HG03135 (cell line): Measurements from ENCODE around the gene ZNF423.
"Not testable (repeated sequence)": the region's sequence is repeated elsewhere in the genome, so short reads cannot be mapped to it uniquely, and the experiment has no call there.

Experiments used
- ATAC-seq: cut with Tn5 transposase; IDR thresholded peaks from one replicate; pipeline ENCODE4 v1.9.1; 2021; ENCODE audit warnings: mild to moderate bottlenecking, moderate library complexity; ENCODE audit not compliant: unreplicated experiment

ZNF423 gene

DNA sequence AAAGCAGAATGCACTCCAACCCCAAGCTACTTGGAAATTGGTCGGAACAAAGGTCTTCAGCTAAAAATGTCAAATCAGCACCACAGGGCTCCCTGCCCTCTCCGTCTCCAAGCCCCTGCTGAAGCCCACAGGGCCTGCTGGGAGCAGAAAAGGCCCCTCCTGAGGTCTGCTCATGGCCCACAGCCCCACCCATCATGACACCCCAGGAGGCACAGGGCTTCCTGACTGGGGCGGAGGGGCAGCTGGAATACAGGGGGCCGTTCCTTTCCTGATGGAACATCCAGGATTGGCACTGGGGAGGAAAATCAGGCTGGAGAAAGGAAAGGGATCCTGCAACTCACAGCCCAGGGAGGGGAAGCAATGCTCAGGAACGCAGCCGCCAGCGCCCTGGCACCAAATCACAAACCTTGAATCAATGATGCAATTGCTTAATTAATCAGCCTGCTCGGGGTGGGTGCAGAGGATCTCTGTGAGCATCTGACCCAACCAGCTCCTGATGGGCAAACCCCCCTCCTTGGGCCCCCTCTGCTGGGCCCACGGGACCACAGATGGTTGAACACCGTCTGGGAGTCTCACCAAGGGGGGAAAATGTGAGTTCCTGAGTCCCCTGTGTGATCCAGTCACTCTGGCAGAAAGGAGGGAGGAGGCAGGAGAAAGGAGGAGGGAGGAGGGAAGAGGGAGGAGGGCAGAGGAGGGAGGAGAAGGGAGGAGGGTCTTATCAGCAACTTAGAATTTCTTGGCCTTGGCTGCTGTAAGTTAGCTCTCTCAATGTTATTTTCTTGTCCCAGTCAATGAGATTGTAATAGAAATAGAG is 155.5 kb downstream of the ZNF423 start:
- no peak for ATAC-seq

- no peak for ATAC-seq
Observed at GRCh38 chr16:49699841-49700175, 156.1 kb downstream of the ZNF423 start.

- no peak for ATAC-seq
Observed at GRCh38 chr16:49698931-49699840, 156.7 kb downstream of the ZNF423 start.

- no peak for ATAC-seq
Observed at GRCh38 chr16:49698453-49698815, 157.5 kb downstream of the ZNF423 start.

GRCh38 chr16:49697631-49698452 is 158.1 kb downstream of the ZNF423 start:
- no peak for ATAC-seq

DNA sequence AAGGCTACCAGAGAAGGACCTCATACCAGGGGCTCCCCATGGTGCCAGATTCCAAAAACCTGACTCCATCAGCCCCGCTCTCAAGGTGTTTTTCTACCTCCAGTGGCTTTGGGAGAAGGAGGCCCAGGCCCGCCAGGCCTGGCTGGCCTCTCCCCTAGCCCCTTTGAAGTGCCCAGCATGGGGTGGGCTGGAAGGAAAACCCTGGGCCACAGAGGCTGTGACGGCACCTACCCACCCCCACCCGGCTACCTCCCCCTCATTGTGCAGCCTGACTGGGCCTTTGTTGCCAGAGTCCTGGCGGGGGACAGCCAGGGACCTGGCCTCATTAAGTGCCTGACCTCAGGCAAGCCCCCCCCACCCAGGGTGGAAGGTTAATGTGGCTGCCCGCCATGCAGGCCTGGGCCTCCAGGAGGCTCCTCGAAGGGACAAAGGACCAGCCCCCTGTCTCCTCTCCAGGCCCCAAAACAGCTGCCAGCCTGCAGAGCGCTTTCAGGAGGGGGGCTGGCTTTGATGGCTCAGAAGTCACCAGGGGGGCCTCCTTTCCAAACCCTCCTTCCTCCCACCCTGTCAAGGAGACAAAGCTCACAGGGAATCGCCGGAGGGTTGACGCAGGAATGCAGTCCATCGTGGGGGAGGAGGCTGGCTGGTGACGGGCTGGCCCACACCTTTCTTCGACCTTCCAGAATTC is 159.4 kb downstream of the ZNF423 start:
- ATAC-seq: no peak

DNA sequence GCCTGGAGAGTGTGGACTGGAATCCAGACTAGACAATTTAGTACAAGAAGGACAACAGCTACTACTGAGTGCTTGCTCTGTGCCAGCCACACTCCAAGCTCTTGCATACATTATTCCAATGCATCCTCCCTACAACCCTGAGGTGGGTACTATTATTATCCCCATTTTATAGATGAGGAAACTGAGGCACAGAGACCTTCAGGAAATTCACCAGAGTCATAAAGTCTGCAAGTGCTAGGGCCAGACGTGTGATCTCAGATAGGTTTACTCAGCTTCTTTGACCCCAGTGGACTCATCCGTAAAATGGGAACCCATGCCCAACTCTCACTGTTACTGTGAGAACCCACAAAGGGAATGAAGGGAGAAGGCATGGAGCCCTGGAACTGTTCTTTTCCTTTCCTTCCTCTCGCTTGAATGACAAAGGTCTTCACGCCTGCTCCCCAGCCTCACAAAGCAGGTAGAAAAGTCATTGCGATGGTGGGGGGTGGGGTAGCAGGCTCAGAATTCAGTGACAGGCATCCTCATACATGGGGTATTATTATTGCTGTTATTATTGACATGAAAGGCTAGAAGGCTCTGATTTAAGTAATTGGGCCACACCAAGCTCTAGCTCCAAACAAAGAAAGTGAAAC is 160.0 kb downstream of the ZNF423 start:
- no peak for ATAC-seq

DNA sequence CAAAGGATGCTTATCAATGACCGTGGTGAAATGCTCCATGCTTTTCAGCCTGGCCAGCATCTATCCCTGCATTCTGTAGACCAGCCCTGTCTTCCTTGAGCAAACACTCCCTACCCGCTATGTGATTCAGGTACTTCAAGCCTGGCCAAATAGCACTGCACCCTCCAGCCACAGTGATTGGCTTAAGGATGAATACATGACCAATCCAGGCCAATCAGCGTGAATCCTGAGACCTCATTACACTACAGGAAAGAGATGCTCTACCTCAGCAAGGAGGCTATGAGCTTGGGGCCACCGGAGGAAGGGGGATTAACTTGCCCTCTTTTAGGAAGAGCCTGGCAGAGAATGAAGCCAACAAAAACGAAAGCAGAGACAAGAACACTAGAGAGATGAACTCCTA is 162.5 kb downstream of the ZNF423 start:
- no peak for ATAC-seq

GRCh38 chr16:49690778-49691177 is 165.1 kb downstream of the ZNF423 start:
- no peak for ATAC-seq

DNA sequence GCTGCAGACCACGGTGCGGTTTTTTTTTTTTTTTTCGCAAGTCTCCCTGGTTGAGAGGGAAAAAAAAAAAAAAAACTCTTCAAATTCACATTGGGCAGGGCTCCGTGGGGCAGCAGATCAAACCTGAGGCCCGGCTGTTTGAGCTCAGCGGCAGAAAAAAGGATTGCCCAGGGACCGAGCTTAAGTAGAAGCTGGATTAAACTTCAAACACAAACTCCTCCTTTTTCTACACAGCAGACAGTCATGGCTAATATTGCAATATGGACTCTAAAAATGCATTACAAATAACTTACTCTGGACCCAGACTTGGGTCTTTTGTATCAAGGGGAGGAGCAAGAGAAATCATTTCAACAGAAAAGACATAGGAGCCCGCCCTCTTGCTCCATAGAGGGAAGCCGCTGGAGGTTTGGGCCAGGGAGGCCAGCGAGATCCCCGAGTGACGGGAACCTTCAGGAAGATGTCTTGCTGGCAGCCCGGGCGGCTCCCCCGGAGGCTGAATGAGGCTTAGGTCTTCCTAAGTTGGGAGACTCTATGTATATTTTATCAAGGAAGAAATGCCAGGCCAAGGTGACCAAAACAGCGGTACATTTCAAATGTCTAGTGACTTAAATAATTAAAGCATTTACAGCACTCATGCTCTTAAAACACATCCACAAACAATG is 167.7 kb downstream of the ZNF423 start:
- ATAC-seq: no peak

DNA sequence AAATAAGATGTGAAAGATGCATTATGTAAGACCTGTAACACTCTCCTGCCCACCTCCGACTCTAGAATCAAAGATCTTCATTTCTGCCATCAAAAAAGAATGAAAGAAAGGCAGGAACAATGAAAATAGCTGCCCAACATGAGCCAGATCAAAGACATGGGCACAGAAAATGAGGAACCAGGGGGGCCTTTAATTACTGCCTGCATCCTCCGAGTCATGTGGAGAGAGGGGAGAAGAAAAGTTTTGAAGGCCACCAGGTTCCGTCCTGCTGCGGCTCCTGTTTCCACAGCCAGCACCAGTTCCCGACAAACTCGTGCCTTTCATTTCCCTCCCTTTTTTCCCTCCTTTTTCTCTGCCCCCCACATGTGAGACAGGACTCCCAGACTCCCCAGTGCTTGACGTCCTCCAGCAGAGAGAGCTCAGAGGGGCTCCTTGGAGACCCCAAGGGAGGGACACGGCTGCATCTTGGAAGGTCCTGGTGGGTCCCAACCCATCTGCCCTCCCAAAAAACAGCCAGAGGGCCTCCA is 168.4 kb downstream of the ZNF423 start:
- no peak for ATAC-seq

- no peak for ATAC-seq
Observed at GRCh38 chr16:49684696-49685095, 171.2 kb downstream of the ZNF423 start.

GRCh38 chr16:49682577-49683165 is 173.2 kb downstream of the ZNF423 start:
- ATAC-seq: no peak

DNA sequence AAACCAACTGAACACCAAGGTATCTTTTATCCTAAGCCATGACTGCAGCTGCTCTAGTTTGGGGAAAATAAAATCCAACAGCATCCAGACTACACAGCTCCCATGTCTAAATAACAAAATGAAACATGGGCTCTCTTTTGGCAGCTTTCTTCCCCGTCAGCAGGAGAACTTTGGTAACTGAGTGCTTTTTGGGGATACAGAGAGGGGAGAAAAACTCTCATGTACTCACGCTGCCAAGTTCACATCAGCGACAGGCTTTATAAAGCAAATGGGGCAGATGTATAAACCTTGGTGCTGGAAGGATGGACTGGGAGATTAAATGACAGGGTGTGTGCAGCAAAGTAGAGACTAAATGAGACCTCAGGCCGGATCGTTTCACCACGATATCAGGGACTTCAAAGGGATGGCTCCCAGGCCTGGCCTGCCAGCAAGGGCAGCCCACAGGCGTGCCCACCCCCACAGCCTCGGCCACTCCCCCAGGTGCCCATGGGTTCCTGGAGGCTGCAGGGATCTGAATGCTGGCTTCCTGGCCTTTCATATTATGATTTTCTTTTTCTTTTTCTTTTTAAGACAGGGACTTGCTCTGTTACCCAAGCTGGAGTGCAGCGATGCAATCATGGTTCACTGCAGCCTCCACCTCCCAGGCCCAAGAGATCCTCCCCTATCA is 174.6 kb downstream of the ZNF423 start:
- no peak for ATAC-seq

GRCh38 chr16:49679095-49679494 is 176.8 kb downstream of the ZNF423 start:
- ATAC-seq: no peak

GRCh38 chr16:49677661-49678060 is 178.3 kb downstream of the ZNF423 start:
- not testable (repeated sequence) for ATAC-seq

- ATAC-seq: no peak
Observed at GRCh38 chr16:49675413-49675812, 180.5 kb downstream of the ZNF423 start.

DNA sequence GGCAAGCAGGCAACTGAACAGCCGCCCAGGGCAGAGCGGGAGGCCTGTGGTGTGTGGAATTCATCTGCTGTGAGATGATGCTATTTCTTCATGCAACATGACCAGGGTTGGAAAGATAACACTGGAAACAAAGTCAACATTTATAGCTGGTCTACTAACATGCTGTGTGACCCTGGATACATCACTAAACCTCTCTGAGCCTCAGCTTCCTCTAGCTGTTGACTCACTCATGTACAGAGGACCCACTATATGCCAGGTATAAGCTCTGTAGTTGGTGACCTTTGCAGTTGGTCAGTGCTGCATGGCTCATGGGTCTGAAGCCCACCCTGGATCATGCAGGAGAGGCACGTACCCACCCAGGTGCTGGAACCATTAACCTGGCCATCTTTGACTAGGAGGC is 180.9 kb downstream of the ZNF423 start:
- ATAC-seq: no peak
